ENCODE data around the gene MPHOSPH8.

- TF ChIP-seq FOXP1 (CRISPR knock-in tag; IDR thresholded peaks at IDR 0.05; ENCODE audit: borderline replicate concordance): no peak
- TF ChIP-seq ATF6 (CRISPR knock-in tag; IDR thresholded peaks at IDR 0.05): no peak
- no peak for TF ChIP-seq TCF7 (CRISPR knock-in tag; IDR thresholded peaks at IDR 0.05; ENCODE audit: low read depth)
- TF ChIP-seq SP1 (CRISPR knock-in tag; conservative IDR thresholded peaks at IDR 0.05): no peak
- TF ChIP-seq CTCF (IDR thresholded peaks at IDR 0.05): no peak
- no peak for TF ChIP-seq ATF2 (CRISPR knock-in tag; IDR thresholded peaks at IDR 0.05; ENCODE audit: borderline replicate concordance, low read depth)
- no peak for TF ChIP-seq ZNF121 (CRISPR knock-in tag; IDR thresholded peaks at IDR 0.05)
- TF ChIP-seq ATF1 (CRISPR knock-in tag; IDR thresholded peaks at IDR 0.05): no peak
- TF ChIP-seq USF2 (CRISPR knock-in tag; IDR thresholded peaks at IDR 0.05): no peak
- no peak for TF ChIP-seq ZNF317 (CRISPR knock-in tag; IDR thresholded peaks at IDR 0.05; ENCODE audit: borderline replicate concordance, low read depth)
- no peak for TF ChIP-seq MAX (CRISPR knock-in tag; IDR thresholded peaks at IDR 0.05)
- TF ChIP-seq KAT7 (CRISPR knock-in tag; IDR thresholded peaks at IDR 0.05; ENCODE audit: borderline replicate concordance): no peak
- TF ChIP-seq MYBL2 (CRISPR knock-in tag; IDR thresholded peaks at IDR 0.05): no peak
- TF ChIP-seq NR3C1 (CRISPR knock-in tag; conservative IDR thresholded peaks at IDR 0.05; ENCODE audit: low read depth): no peak
Measured at GRCh38 chr13:19674898-19675297, 41.4 kb downstream of the MPHOSPH8 start.
